Measurements from ENCODE around the gene MYL12A.

The MYL12A gene

DNA sequence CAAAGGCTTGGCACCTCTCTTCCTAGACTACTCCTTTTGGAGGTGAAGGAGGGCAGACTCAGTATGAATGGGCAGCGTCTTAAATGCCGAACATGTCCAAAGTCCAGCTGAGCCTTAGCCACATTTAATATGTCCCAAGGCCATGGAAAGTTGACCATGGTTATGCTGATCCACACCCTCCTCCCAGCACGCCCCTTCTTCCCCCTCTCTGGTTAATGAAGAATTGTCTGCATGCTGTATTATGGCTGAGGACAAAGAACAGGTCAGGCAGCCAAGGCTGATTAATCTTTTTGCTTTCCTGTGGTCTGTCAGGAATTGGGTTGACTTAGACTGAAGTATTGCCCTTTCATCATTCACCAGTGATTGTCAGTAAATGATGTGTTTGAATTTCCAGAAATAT lies 22.0 kb upstream of the MYL12A start:
- DNase-seq (ENCODE audit: low read depth) = no peak

DNA sequence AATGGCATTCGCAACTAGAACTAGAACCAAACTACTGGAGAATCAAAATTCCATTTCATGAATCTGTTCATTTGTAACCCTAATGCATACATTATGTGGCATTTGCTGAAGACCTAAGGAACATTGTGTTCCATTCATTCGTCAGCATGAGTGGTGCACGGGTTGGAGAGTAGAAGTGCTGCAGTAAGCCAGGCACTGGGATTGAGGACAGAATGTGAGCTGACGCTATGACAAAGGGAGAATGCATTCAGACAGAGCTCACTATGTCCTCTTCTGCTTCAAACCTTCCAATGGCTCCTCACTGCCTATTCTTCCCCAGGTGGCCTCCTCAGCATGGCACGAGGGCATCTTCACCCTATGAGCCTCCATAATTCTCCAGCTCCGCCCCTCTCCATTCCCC lies 21.6 kb upstream of the MYL12A start:
- DNase-seq (ENCODE audit: low read depth) = no peak

DNA sequence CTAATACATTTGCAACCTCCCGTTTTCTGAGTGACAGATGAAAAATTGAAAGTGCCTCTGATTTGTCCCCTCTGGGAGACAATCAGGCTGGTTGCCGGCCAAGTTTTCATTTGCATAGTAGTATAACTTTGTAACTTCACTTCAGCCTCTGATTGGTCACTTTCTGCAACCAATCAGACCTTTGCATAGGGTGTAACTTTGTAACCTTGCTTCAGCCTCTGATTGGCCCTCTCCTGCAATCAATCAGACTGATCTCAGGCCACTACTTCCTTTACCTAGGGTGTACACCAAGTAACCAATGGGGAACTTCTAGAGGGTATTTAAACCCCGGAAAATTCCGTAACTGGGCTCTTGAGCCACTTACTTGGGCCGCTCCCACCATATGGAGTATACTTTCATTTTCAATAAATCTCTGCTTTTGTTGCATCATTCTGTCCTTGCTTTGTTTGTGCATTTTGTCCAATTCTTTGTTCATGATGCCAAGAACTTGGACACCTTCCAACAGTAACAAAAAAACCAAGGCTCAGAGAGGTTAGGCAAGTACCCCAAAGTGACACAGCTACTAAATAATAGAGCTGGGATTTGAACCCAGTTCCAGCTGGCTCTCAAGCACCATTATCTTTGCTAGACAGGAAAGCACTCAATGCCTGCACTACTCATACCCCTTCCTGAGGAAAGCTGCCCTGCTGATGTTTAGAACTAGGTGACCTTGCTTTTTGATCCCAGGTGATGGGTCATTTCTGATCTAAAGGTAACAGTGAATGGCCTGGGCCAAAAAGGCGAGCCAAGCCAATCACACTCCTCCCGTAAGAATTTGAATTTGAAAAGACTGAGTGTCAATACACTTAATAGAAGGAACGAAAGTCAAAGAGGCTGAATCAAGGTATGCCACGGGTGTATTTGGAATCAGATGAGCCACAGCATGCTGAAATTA lies 16.9 kb upstream of the MYL12A start:
- DNase-seq (ENCODE audit: low read depth) = no peak

DNA sequence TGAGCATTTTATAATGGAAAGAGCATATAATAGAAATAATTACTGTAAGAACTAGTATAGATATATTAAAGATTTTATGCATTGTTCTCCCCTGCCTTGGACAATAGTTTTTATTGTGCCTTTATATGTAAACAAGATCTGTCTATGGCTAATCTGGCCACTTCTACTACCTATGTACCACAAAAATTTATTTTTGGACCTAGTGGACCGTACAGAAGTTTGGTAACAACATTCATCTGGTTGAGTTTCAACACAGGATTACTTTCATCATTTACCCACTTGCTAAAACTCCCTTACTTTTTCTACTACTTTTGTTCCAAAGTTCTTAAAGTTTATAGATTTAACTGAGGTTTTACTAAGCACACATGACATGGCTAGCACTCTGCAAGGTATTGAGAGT lies 14.6 kb upstream of the MYL12A start:
- DNase-seq (ENCODE audit: low read depth) = no peak

DNA sequence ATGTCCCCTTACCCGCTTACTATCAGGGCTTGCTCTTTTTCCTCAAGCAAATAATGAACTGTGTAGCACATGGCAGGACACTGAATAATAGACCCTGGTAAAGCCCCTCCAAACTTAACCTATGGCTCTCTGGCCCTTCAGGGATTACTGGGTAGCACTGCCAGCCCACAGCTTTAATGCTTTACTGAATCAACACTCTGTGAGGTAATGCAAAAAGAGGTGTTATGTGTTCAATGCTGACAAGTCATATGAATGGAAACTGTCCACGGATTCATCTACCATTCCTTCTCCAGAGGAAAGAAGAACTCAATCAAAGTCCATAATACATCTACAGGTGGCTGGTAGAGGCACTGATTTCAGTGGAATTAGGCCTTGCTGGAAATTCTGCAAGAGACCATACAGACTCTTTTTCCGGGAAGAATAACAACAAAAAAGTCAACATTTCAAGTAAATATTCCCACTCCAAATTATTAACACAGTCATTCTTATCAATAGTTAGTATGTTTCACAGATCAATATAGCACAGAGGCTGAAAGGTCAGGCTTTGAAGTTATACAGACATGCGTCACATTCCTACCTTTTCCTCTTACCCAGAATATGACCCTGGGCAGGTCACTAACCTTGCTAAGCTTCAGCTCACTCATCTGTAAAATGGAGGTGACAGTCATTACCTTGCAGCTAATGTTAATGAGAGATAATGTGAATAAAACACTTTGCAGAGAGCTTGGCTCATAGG lies 14.0 kb upstream of the MYL12A start:
- no peak for DNase-seq (ENCODE audit: low read depth)

DNA sequence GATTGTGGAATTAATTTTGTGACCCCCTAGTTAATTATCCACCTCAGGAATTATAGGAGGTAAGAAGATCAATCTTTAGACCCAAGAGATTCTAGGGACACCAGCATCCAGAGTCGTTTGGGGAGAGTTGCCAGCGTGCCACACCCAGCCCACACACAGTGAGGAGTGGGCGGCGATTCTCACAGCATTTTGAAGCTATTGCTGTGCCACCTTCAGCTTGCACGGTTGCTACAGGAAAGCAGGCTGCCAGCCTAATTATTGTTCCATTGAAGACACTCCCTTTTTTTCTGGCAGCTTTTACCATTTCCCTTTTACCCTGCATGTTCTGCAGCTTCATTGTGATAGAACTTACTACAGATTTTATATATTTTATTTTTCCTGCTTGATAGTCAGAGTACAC lies 13.1 kb upstream of the MYL12A start:
- DNase-seq (ENCODE audit: low read depth) = no peak

DNA sequence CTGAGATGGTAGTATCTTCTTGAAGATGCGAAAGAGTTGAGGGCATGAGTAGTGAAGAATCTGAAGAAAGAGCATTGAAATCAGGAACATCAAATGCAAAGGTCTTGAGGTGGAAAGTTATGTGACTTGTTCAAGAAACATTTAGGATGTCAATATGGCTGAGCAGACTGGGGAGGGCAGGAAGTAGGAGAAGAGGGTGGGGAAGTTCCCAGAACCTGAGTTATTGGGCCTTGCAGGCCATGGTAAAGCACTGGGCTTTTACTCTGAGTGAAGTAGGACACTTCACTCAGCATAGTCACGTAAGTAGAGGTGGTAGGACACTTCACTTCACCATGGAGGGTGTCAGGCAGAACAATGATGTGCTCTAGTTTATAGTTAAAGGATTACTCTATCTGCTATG lies 11.8 kb upstream of the MYL12A start:
- no peak for DNase-seq (ENCODE audit: low read depth)

DNA sequence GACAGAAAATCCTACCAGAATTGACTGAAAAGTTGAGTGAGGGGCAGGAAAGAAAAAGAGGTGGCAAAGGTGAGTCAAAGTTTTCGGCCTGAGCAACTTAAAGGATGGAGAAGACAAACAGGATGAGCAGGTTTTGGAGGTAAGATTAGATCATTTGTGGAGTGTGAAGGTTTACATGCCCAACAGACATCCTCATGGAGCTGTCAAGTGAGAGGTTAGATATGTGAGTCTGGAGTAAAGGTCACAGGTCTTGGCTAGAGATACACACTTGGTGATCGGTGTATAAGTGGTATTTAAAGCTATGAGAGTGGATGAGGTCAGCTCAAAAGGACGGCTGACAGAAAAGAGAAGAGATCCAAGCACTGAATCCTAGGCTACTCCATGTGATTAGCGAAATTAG lies 11.1 kb upstream of the MYL12A start:
- DNase-seq (ENCODE audit: low read depth) = no peak

DNA sequence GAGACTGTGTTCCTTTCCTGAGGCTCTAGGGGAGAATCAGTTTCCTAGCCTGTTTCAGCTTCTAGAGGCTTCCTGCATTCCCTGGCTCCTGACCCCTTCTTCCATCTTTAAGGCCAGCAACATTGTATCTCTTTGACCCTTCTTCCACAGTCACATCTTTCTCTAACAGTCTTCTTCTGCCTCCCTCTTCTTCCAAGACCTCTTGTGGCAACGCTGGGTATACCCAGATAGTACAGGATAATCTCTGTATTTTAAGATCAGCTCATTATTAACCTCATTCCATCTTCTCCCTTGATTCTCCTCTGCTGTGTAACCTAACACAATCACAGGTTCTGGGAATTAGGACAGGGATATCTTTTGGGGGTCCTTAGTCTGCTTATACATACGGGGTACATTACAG lies 8.9 kb upstream of the MYL12A start:
- no peak for DNase-seq (ENCODE audit: low read depth)

DNA sequence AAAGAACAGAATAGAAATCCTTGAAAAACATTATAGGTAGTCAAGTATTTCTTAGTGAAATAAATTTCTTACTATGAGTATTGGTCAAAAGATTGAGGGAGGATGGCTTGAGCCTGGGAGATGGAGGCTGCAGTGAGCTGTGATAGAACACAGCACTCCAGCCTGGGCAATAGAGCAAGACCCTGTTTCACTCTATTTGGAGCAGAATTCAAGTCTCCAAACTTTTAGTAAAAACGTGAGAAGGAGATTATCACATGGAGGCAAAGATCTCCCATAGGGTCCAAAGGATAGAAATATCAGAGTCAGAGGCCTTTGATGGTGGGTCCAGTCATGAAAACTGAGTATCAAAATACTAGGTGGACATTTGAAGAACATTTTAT lies 2.4 kb upstream of the MYL12A start:
- DNase-seq (ENCODE audit: low read depth) = no peak

DNA sequence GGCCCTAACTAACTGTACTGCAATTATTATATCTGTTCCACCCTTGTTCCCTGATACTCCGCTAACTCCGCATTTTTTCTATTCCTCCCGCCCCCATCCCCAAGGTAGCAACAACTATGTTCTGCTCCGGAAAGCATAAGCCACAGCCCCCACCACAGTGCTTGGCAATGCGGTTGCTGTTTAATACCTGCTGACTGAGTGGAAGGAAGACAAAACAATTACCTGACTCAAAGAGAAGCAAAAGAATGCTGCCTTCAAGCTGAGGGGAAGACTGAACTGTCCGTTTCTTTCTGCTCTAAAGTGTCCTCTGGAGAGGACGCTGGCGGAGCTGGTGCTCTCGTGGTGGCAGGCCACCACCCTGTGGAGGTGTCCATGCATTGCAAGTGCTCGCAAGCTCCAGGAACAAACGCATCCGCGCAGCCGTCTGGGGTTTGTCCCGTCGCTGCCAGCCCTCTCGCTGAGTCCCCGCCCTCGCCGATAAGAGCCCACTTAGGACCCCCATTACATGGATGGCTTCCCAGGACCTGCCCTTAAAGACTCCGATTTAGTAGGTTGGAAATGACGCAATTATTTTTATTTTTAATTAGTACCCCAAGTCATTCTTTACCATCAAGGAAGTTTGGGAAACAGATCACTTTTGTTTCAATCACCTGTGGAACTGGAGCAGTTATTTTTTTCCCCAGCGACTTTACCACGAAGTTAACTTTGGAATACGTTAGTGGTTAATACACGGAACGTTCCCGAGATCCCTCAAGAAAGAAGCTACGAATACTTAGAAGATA lies 1.6 kb upstream of the MYL12A start:
- DNase-seq (ENCODE audit: low read depth) = peak; percentile 69

DNA sequence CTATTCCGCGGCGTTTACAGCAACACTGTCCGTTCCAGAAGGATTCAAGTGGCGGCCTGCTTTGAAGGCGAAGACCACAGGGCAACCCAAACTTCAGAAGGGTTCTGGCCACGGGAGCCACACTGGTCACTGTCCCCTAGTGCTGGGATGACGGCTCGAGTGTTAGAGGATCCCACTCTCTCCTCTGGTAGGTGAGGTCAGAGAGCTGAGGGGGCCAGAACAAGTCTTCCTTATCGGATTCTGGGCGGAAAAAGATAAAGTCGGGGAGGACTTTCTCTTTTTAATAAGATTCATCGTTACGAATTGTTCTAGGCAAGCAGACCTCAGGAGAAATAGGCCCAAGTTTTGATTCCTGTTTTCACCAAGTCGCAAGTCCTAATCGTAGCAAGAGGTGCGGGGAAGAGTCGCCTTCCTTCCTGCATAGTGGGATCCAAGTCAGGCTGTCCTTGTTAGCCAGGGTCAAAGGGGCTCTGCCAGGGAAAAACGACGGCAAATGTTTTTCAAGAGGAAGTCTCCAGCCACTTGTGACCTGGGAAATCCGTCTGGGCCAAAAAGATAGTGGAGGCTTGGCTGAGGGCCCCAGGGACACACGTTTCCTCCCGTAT lies 864 bp upstream of the MYL12A start:
- no peak for DNase-seq (ENCODE audit: low read depth)

DNA sequence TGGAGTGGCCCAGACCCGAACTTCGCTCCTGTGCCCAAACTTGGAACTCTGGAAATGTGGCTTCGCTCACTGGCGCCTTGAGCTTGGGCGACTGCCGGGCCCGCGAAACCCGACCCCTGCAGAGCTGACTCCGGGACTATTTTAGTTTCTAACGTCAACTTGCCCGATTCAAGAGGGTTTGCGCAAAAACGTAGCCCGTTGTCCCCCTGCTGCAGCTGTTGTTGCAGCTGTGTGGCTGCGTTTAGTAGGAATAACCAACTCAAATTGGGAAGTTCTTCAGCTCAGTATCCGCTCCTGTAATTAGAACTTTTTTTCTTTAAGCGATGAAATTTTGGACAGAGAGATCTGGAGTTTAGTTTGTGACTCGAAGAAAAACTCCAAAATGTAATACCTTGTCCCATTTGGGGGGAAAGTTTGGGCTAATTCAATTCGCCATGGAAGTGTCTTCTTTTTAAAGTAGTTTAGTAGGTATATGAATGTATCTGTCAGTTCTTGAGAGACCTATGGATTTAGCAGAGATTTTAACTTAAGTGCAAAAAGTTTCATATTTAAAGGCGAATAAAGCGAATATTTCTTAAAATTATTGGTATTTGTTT lies 559 bp downstream of the MYL12A start:
- no peak for DNase-seq (ENCODE audit: low read depth)

DNA sequence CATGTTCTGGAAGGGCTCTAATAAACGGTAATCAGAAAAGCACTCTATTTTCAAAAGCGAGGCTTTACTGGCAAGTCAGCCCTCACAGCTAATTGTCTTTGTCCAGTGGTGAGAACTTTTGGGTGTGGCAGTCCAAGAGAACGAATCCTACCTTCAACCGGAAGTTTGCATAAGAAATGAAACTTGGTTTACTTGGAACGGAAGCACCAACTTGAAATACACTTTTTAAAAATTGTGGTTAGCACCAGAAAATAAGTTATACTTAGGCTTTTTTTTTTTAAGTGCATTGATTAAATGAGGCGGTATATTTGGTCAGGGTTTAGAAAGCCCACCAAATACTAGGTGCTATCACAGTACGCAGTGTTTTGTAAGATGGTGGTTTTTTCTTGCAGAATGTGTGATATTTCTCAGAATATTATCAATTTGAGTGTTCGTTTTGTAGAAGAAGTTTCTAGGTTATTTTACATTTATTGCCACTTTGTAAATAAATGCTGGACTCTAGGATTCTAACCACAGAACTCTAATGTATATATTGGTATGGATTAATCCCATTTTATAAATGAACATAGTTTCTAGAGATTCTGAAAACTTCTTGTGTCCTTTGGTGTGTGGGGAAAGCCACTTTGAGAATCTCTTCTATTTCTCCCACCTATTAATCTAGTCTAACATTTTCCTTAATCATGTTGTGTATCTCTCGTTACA lies 1.2 kb downstream of the MYL12A start:
- DNase-seq (ENCODE audit: low read depth) = no peak

DNA sequence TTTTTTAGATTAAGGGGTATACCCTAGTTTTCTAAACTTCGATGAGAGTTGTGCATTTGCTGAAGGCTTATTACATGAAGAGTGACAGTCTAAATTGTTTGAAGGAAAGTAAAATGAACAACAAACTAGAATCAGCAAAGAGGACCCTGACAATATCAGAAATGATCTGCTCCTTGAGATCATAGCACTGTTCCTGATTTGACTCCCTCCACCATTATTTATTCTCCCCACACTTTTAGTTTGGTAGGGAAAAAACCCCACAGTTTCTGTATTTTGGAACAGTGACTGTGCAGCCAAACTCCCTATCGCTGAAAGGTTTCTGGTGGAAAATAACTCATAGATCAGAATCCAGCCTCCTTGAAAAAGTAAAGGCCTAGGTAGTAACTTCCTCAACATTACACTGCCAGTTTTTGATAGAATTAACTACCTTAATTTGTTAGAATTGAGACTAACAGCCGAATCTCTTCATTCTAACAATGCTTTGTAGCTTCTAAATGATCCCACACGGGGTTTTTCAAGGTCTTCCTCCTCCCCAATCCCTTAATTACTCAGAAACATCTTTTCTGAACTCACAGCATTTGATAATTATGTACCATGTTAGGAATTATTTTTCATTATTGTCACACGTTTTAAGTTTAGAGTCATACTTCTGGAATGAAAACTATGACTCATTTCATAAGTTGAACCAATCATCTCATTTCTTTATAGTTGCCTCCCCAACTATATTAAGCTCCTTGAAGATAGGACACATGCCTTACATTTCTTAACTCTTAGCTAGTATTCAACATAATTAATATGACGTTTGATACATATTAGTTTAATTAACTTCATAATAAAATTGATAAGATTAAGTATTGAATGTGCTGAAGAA lies 2.9 kb downstream of the MYL12A start:
- peak; percentile 56 for DNase-seq (ENCODE audit: low read depth)

DNA sequence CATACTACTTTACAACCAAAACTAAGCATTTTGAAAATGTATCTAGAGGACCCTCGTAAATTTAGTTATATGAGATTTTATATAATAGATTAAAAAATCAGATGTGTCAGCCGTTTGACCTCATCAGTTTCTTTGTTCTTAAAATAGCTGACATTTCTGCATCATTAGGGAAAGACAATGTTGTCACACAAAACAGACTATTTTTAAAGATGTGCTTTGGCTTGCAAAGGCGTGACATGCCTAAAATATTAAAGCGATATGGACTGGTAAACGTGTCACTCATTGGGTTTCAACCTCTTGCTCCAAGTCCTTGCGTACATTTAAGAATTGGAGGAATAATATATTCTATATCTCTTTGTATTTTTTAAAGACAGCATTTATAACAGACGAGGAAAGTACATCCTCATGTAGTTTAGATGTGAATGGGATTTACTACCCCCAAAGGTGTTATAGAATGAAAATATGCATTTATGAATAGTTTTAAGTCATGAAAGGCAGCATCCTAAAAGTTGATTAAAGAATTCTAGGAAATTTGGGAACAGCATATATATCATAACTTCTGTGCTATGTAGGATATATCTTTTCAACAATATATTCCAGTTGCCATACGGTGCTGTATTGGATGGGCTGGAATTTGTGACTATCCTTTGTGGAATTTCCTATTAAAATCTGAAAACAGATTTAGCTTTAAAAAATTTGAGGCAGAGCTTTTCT lies 3.8 kb downstream of the MYL12A start:
- DNase-seq (ENCODE audit: low read depth) = no peak

DNA sequence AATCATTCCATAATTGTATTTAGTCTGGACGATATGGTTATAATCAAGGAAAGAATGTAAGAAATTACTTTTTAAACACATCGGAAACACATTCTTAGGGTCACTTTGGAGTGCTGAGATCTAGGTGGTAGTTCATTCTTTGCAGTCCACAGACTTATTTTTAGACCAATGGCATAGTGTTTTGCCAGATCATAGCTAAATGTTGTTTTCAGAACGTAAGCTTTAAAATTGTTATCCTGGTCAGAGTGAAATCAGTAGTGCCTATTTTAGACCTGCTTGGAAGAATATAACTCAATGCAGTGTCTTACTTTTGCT lies 4.3 kb downstream of the MYL12A start:
- no peak for DNase-seq (ENCODE audit: low read depth)

DNA sequence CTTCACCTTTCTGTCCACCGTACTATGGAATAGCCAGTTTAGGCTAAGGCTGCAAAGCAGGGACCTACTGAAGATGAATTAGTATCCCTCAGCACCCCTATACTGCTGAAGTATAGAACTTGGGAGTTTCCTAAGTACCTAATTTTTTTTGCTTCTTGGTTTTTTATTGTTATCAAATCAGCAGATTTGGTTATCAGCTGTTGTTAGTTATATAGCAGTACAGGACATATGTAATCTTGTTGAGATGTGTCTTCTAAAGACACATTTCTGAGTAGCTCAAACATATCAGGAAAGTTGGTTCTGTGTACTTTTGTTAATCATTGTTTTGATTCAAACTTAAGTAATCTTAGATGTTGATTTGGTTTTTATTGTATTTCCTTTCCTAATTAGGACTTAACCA lies 5.2 kb downstream of the MYL12A start:
- no peak for DNase-seq (ENCODE audit: low read depth)

DNA sequence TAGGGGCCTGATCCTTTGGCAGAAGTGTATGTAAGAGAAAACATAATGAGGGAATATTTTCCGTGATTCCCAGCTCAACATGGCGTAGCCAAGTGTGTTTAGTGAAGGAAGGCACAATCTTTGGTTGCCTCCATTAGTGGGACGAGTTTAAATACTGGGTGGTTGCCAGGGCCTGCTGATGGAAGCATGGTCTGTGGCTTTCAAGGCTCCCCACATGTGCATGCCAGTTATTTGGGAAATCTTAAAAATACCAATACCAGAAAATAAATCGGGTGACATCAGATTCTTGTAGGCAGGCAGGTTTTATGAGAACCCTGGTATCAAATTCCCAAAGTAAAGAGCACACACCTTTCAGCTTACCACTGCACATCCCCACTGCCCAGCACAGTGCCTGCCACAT lies 7.1 kb downstream of the MYL12A start:
- DNase-seq (ENCODE audit: low read depth) = no peak
